Ectodermal cell (in vitro differentiated cells): Measurements from ENCODE around the gene AATK.

Experiments
- H3K27ac ChIP-seq: 2 replicates; pipeline ENCODE4 v1.7.0; 2013; ENCODE audit warnings: mild to moderate bottlenecking, low read depth, low read length; ENCODE audit not compliant: insufficient read depth, poor library complexity, severe bottlenecking
- H3K27me3 ChIP-seq: 2 replicates; pipeline ENCODE4 v1.7.0; 2013; ENCODE audit warnings: mild to moderate bottlenecking, low read length; ENCODE audit not compliant: insufficient read depth, control insufficient read depth, poor library complexity, severe bottlenecking
- H3K36me3 ChIP-seq: one replicate; pipeline ENCODE4 v1.7.0; 2013; ENCODE audit warnings: low read length; ENCODE audit not compliant: control insufficient read depth, insufficient read depth
- H3K4me1 ChIP-seq: one replicate; pipeline ENCODE4 v1.7.0; 2013; ENCODE audit warnings: low read length; ENCODE audit not compliant: control insufficient read depth, insufficient read depth
- H3K4me3 ChIP-seq: 2 replicates; pipeline ENCODE4 v1.7.0; 2013; ENCODE audit warnings: low read depth, low read length, control low read depth; ENCODE audit not compliant: insufficient read depth
- H3K9me3 ChIP-seq: 2 replicates; pipeline ENCODE4 v1.7.0; 2013; ENCODE audit warnings: mild to moderate bottlenecking, low read length, moderate library complexity; ENCODE audit not compliant: control insufficient read depth
- WGBS, 2 experiments: methylation state at CpG; one replicate each; pipeline ENCODE4 v1.1.7; 2013; ENCODE audit warnings: missing lambda C conversion rate in 2 of 2; 5-methylcytosine and 5-hydroxymethylcytosine counted together

Gene AATK

DNA sequence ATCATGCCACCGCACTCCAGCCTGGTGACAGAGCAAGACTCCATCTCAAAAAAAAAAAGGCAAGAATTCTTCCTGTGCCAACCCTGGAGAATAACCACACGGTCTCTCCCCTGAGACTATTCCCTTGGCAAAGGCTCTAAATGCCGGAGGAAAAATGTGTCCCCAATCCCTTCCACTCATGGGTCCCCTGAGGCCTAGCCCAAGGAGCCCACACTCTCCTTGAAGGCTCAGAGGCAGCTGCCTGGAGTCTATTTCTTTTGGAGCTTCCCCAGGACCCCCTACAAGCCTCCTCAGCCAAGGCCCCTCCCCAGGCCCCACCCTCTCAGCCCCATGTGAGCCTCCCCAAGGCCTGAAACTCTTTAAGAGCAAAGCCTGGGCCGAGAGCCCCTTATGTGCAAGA, 40.1 kb upstream of the AATK start:
- Histone ChIP-seq H3K27me3 (no peaks in the 10 kb centered on the region), H3K9me3 (no peaks in the 10 kb centered on the region), H3K36me3 (peaks cover 10% of the 10 kb centered on the region), H3K27ac (no peak overlapping the region), H3K4me1 (no peaks in the 10 kb centered on the region), H3K4me3 (no peak overlapping the region)
- WGBS, 2 experiments, result 93% methylated on average over 4 of the region's 4 CpGs

DNA sequence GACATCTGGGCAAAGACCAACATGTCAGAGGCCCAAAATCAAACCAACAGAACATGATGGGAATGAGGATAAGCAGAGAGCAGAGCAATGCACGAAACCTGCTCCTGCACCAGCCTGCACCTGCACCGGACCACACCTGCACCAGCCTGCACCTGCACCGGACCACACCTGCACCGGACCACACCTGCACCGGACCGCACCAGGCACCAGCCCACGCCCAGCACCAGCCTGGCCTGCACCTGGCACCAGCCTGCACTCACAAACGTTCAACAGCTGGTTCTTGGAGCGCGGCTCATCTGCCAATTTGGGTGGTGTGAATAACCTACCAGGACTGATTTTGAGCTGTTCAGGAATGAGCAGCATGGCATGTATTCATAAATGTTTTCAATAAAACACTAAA, 38.6 kb upstream of the AATK start:
- 85 to 86% methylated on average over 10 of the region's 10 CpGs for WGBS, 2 experiments
- H3K36me3 ChIP-seq, result peaks cover 11% of the 10 kb centered on the region
- H3K27ac ChIP-seq, result no peak overlapping the region
- H3K4me3 ChIP-seq, result no peak overlapping the region
- H3K9me3 ChIP-seq, result no peaks in the 10 kb centered on the region
- H3K4me1 ChIP-seq, result no peaks in the 10 kb centered on the region
- H3K27me3 ChIP-seq, result no peaks in the 10 kb centered on the region

DNA sequence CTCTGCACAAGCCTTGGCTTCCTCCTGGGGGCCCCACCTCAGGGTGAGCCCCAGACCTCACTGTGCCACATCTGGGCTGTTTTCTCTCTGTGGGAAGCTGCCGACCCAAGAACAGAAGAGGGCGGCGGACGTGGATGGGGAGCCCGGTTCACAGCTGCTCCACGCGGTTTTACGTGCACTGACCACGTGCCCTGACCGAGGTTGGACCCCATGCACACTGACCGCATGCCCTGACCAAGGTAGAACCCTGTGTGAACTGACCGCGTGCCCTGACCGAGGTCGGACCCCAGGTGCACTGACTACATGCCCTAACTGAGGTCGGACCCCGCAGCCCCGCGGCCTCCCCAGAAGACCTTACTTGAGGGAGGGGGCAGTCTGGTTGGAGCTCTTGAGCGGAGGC, 37.1 kb upstream of the AATK start:
- Histone ChIP-seq H3K9me3 (no peaks in the 10 kb centered on the region), H3K27ac (no peak overlapping the region), H3K36me3 (peaks cover 21% of the 10 kb centered on the region), H3K27me3 (no peaks in the 10 kb centered on the region), H3K4me3 (no peak overlapping the region), H3K4me1 (no peaks in the 10 kb centered on the region)
- WGBS, 2 experiments, result 95 to 97% methylated on average over 20 of the region's 20 CpGs

DNA sequence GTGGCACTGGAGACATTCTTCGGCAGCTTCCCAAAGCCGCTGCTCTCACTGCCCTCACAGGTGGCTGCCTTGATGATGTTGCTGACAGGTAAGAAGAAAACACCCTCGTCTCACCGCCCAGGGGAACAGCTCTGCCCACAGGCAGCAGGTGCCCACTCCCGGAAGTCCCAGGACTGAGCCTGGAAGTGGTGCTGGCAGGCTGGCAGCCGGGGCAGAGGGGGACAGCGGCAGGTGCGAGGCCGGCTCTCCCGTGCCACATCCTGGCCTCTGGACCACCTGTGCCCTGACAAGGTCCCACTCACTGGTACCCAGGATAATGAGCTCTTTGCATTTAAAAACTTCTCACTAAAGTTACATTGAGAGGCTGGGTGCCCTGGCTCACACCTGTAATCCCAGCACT, 36.3 kb upstream of the AATK start:
- WGBS, 2 experiments, result 93 to 94% methylated on average over 10 of the region's 10 CpGs
- peaks cover 25% of the 10 kb centered on the region for H3K36me3 ChIP-seq

DNA sequence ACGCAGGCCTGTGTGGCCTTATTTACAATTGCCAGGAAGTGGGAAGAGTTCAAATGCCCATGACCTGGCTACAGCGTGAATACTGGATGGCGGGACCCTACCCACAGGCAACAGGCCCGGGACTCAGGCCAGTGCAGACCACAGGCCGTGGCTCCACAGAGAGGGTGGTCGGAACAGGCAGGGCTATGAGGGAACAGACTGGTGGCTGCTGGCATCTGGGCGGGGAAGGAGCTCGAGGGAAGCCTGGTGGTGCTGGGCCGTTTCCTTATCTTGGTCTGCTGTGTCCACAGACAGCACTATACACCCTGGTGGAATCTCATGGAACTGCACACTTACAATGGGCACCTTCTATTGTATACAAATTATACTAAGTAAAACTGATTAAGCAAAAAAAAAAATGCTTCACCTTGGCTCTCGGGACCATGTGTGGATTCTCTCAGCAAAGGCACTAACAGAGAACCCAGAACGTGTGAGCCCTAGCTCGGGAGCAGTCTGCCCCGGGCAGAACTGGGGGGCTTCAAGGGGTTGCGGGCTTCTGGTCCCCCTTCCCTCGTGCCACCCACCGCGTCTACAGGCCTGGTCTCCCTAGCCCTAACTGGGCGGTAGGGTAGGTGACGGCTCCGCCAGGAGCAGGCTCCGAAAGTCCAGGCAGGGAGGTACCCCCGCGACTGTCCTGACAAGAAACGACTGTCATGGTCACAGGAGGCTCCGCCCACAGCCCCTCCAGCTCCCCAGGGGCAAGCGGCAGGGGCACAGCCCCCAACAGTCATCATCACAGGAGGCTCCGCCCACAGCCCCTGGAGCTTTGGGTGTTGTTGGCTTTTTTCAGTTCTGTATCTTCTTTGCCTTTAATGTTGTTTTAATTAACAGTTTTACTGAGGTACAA, 34.9 kb upstream of the AATK start:
- Histone ChIP-seq H3K4me1 (no peaks in the 10 kb centered on the region), H3K4me3 (no peak overlapping the region), H3K9me3 (no peaks in the 10 kb centered on the region), H3K36me3 (peaks cover 30% of the 10 kb centered on the region), H3K27me3 (no peaks in the 10 kb centered on the region), H3K27ac (no peak overlapping the region)
- 92 to 93% methylated on average over 27 of the region's 27 CpGs for WGBS, 2 experiments

More for the DNA sequence above, 36.3 kb upstream of the AATK start:
- Histone ChIP-seq H3K4me3 (no peak overlapping the region), H3K27ac (no peak overlapping the region), H3K27me3 (no peaks in the 10 kb centered on the region), H3K4me1 (no peaks in the 10 kb centered on the region), H3K9me3 (no peaks in the 10 kb centered on the region)

DNA sequence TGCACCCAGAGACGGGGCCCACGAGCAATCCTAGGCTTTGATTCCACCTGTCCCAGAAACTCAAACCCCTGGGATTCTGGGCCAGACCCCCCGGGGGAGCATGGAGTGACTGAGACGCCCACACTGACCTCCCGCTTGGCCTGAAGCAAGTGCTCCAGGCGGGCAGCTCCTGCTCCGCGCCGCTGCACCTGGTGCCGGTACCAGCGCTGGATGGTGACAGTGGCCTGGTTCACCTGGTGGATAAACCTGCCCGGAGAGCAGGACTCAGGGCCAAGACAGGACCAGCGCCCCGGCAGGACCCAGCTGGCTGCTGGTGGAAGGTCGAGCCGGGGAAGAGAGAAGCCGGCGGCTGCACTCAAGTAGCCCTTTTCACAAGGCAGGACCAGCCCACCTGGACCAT, 34.2 kb upstream of the AATK start:
- Histone ChIP-seq H3K36me3 (peaks cover 30% of the 10 kb centered on the region), H3K4me3 (no peak overlapping the region), H3K27ac (no peak overlapping the region), H3K9me3 (no peaks in the 10 kb centered on the region), H3K4me1 (no peaks in the 10 kb centered on the region), H3K27me3 (no peaks in the 10 kb centered on the region)
- WGBS, 2 experiments, result 96 to 97% methylated on average over 18 of the region's 18 CpGs

DNA sequence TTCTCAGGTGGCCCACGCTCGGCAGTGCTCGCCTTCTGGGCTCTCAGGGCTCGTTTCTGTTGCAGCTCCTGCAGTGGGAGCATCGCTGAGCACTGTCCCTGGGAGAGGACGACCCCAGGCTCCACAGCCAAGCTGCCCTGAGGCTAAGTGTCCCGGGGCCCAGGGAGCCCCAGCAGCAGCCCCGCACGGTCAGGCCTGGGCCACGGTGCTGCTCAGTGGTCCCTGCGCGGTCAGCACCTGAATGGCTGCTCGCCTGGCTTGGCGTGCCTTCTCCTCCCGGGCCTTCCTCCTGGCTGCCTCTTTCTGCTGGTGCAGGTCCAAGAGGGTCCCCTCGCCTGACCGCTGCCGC, 33.4 kb upstream of the AATK start:
- WGBS, 2 experiments, result 95 to 96% methylated on average over 18 of the region's 18 CpGs
- Histone ChIP-seq H3K27ac (no peak overlapping the region), H3K4me1 (no peaks in the 10 kb centered on the region), H3K9me3 (no peaks in the 10 kb centered on the region), H3K4me3 (no peak overlapping the region), H3K36me3 (peaks cover 27% of the 10 kb centered on the region), H3K27me3 (no peaks in the 10 kb centered on the region)

DNA sequence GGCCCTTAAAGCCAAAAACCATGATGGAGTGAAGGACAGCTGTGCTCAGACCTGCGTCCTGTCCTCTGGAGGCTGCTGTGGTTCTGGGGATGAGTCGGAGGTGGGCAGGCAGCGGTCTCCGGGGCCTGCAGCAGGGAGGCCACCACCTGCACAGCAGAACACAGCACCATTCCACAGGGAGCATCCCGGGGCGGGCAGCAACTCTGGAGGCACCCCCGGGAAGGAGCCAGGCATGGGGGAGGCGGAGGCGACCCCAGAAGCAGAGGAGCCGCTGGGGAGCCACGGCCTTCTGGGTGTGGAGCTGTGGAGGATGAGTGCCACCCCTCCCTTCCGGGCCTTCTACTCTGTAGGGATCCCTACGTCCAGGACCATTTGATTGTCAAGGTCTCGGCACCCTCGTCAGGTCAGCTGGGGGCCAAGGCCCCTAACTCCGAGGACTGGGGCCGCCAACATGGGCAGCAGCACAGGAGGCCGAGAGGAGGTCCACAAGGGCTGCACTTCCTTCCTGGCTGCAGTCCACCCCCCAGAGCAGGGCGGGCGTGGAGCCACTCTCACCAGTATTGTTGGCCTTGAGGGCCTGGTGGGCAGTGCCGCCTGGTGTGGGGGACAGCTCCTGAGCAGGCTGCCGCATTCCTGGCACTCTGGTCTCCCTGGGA, 32.9 kb upstream of the AATK start:
- whole genome bisulfite sequencing, 2 experiments, result 93 to 95% methylated on average over 22 of the region's 22 CpGs
- H3K27ac ChIP-seq, result no peak overlapping the region
- H3K4me1 ChIP-seq, result no peaks in the 10 kb centered on the region
- no peak overlapping the region for H3K4me3 ChIP-seq
- no peaks in the 10 kb centered on the region for H3K27me3 ChIP-seq
- H3K9me3 ChIP-seq, result no peaks in the 10 kb centered on the region
- peaks cover 23% of the 10 kb centered on the region for H3K36me3 ChIP-seq

DNA sequence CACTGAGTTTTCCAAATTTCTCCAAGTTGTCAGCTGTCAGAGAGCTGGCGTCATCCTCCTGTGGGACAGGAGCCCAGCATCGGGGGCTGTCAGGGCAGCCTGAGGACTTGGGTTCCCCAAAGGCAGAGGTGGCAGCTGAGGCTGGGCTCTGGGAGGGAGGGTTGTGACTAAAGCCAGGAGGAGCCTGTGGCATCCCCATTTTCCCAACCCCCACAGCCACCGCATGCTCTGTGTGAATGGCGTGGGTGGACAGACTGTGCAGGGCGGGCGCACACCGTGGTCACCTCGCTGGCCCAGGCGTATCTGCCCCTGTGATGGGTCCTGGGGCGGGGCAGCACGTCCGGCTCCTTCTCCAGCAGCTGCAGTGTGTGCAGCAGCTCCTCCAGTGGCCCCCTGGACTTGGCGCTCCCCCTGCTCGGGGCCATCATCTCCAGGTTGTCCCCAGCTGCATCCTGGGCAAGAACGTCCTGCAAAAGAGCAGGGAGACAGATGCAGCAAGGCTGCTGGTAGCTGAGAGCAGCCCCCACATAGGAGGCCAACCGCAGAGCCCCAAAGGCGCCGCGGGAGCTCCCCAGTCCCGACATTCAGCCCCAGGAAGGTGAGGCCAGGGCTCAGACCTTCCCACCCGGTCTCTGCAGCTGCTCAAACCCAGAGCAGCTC, 31.9 kb upstream of the AATK start:
- H3K4me1 ChIP-seq, result no peaks in the 10 kb centered on the region
- no peak overlapping the region for H3K4me3 ChIP-seq
- WGBS, 2 experiments, result 95 to 96% methylated on average over 21 of the region's 21 CpGs
- H3K36me3 ChIP-seq, result peaks cover 21% of the 10 kb centered on the region
- H3K27me3 ChIP-seq, result no peaks in the 10 kb centered on the region
- H3K27ac ChIP-seq, result no peak overlapping the region
- no peaks in the 10 kb centered on the region for H3K9me3 ChIP-seq

DNA sequence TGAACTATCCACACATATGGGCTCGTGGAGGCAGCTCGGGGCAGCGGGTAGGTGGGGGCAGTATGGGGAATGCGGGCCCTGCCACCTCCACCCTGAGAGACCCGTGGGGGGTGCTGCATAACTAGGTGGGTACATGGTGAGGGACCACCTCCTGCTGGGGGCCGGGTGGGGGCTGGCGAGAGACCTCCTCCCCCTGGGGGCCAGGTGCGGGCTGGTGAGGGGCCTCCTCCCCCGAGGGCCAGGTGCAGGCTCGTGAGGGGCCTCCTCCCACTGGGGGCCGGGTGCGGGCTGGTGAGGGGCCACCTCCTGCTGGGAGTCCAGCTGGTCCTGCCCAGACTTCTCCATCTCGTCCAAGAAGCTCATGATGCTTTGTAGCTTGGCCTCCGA, 31.4 kb upstream of the AATK start:
- H3K4me3 ChIP-seq, result no peak overlapping the region
- no peaks in the 10 kb centered on the region for H3K9me3 ChIP-seq
- WGBS, 2 experiments, result 90 to 92% methylated on average over 14 of the region's 14 CpGs
- H3K27me3 ChIP-seq, result no peaks in the 10 kb centered on the region
- H3K4me1 ChIP-seq, result no peaks in the 10 kb centered on the region
- peaks cover 21% of the 10 kb centered on the region for H3K36me3 ChIP-seq
- H3K27ac ChIP-seq, result no peak overlapping the region
